GM12801 (cell line): ENCODE results near the gene HIVEP2.

Source experiments
- CTCF ChIP-seq: IDR thresholded peaks from one replicate; pipeline ENCODE4 v1.5.1; 2011; ENCODE audit warnings: control low read depth; ENCODE audit not compliant: insufficient read length; ENCODE audit errors: extremely low read depth

The HIVEP2 gene

GRCh38 chr6:142945049-142945445 lies at the start of gene HIVEP2:
TSS of gene HIVEP2 (minus strand) at chr6:142945176. CDS start at chr6:142774738, 170,438 bp downstream.
- TF ChIP-seq CTCF = no peak

GRCh38 chr6:142993977-142994376 lies 49.0 kb upstream of the HIVEP2 start:
- TF ChIP-seq CTCF = no peak

GRCh38 chr6:142987490-142987889 lies 42.5 kb upstream of the HIVEP2 start:
- no peak for TF ChIP-seq CTCF

DNA sequence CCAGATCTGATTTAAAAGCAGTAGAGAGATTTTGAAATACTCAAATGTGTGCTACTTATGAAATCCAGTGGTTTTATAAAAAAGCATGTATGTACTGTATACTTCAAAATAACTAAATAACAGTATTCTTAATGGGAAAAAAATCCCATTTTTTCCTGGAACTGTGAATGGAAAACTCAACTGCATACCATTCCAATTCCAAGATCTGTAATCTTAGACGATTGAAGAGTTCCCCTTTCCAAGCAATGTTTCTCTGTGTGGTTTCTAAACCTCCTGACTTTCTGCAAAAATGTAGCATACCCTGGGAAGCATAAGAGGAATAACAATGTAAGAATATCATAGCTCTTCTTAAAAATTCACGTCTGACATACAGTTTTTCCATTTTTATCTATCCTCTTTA lies 40.3 kb upstream of the HIVEP2 start:
- no peak for TF ChIP-seq CTCF

DNA sequence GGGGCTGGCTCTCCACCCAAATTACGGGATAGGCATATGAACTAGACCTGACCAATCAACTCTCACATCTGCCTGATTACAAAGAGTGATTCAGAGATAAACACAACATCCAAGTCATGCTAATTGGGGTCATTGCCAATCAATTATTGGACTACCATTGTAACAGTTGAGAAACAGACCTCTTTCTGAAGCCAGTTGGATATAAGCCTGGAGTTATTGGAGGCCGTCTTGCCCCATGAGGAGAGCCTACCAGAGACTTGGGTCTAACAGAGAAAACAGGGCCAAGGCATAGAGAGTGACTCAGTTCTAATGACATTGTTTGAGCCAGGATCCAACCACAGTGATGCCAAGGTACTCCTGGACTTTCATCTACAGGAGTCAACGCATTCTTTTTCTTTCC lies 39.4 kb upstream of the HIVEP2 start:
- TF ChIP-seq CTCF = no peak

DNA sequence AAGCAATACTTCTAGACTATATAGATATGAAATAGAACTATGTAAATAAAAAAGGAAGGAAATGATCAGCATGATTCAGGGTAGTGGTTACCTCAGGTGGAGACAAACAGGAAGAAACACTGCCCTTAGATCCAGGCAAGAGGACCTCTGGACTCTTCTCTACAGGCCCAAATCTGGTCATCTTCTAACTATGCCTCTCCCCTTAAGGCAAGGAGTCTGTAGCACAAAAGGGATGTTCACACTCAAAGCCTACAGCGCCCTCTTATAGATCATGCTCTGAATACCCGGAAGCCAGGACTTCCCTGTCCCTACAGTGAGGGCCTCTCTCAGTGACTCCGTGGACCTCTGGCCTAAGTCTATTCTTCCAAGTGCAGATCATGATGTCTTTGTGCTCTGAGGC lies 30.4 kb upstream of the HIVEP2 start:
- TF ChIP-seq CTCF = no peak

DNA sequence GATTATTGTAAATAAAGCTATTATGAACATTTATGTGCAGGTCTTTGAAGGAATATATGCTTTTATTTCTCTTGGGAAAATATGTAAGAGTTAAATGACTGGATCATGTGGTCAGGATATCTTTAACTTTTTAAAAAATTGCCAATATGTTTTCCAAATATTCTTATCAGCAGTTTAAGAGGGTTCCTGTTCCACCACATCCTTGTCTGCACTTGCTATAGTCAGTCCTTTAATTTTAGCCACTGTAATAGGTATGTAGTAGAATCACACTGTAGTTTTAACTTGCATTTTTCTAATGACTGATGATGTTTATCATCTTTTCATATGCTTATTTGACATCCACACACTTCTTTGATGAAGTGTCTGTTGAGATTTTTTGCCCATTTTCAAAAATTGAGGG lies 23.6 kb upstream of the HIVEP2 start:
- TF ChIP-seq CTCF = no peak

- no peak for TF ChIP-seq CTCF
Observed at GRCh38 chr6:142966294-142966693, 21.3 kb upstream of the HIVEP2 start.
